Stimulated activated CD8-positive, alpha-beta memory T cell treated with anti-CD3 and anti-CD28 coated beads, Interleukin-7, amount 100 ng/mL, for 48 hours (primary cell): ENCODE data around the gene KLK6.

Source experiments
- DNase-seq, 2 donors: peaks; one replicate each; pipeline ENCODE4 v3.0.0-alpha.2; 2020; ENCODE audit warnings: low read depth in 1 of 2; ENCODE audit errors: extremely low read depth in 1 of 2

Gene KLK6

GRCh38 chr19:50969413-50969760 lies at the start of gene KLK6:
KLK6 (minus strand) TSS chr19:50969591; CDS start chr19:50968104, 1,487 bp downstream.
- DNase-seq = no peak

GRCh38 chr19:51018745-51019543 lies 49.6 kb upstream of the KLK6 start:
- no peak for DNase-seq

GRCh38 chr19:51016798-51017683 lies 47.6 kb upstream of the KLK6 start:
- peak; percentile 19 to 36 for DNase-seq

- DNase-seq = no peak
Observed at GRCh38 chr19:51015691-51016267, 46.4 kb upstream of the KLK6 start.

GRCh38 chr19:51014242-51014641 lies 44.9 kb upstream of the KLK6 start:
- DNase-seq = no peak

- DNase-seq = no peak
Observed at GRCh38 chr19:51012661-51013190, 43.3 kb upstream of the KLK6 start.

GRCh38 chr19:51010066-51010795 lies 40.8 kb upstream of the KLK6 start:
- DNase-seq = no peak

GRCh38 chr19:51009061-51009891 lies 39.9 kb upstream of the KLK6 start:
- no peak for DNase-seq

- no peak for DNase-seq
Observed at GRCh38 chr19:51007488-51007887, 38.1 kb upstream of the KLK6 start.

- DNase-seq = no peak
Observed at GRCh38 chr19:51006406-51006805, 37.0 kb upstream of the KLK6 start.

GRCh38 chr19:51005248-51005647 lies 35.9 kb upstream of the KLK6 start:
- DNase-seq = no peak

- no peak for DNase-seq
Observed at GRCh38 chr19:51003316-51003715, 33.9 kb upstream of the KLK6 start.

- DNase-seq = peak; percentile 11 to 25
Observed at GRCh38 chr19:51002542-51003311, 33.3 kb upstream of the KLK6 start.

- DNase-seq = no peak
Observed at GRCh38 chr19:51002089-51002532, 32.7 kb upstream of the KLK6 start.

- DNase-seq = no peak
Observed at GRCh38 chr19:51001515-51001914, 32.1 kb upstream of the KLK6 start, which contains the start of gene KLK8. KLK8 (minus strand) TSS chr19:51001604; CDS start chr19:51001167, 437 bp downstream.

GRCh38 chr19:51000981-51001380 lies 31.6 kb upstream of the KLK6 start:
- no peak for DNase-seq

- no peak for DNase-seq
Observed at GRCh38 chr19:51000426-51000825, 31.0 kb upstream of the KLK6 start.

GRCh38 chr19:50998686-50999085 lies 29.3 kb upstream of the KLK6 start:
- no peak for DNase-seq

- no peak for DNase-seq
Observed at GRCh38 chr19:50998061-50998460, 28.7 kb upstream of the KLK6 start.
